HG03558 (cell line): ENCODE data around the gene MZT2B.
"Not testable (repeated sequence)": the region's sequence is repeated elsewhere in the genome, so short reads cannot be mapped to it uniquely, and the experiment has no call there.

Source experiments
- ATAC-seq: cut with Tn5 transposase; IDR thresholded peaks from one replicate; pipeline ENCODE4 v1.9.1; 2021; ENCODE audit warnings: moderate number of reproducible peaks; ENCODE audit not compliant: unreplicated experiment; ENCODE audit errors: extremely low read depth

The MZT2B gene, protein sequence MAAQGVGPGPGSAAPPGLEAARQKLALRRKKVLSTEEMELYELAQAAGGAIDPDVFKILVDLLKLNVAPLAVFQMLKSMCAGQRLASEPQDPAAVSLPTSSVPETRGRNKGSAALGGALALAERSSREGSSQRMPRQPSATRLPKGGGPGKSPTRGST

DNA sequence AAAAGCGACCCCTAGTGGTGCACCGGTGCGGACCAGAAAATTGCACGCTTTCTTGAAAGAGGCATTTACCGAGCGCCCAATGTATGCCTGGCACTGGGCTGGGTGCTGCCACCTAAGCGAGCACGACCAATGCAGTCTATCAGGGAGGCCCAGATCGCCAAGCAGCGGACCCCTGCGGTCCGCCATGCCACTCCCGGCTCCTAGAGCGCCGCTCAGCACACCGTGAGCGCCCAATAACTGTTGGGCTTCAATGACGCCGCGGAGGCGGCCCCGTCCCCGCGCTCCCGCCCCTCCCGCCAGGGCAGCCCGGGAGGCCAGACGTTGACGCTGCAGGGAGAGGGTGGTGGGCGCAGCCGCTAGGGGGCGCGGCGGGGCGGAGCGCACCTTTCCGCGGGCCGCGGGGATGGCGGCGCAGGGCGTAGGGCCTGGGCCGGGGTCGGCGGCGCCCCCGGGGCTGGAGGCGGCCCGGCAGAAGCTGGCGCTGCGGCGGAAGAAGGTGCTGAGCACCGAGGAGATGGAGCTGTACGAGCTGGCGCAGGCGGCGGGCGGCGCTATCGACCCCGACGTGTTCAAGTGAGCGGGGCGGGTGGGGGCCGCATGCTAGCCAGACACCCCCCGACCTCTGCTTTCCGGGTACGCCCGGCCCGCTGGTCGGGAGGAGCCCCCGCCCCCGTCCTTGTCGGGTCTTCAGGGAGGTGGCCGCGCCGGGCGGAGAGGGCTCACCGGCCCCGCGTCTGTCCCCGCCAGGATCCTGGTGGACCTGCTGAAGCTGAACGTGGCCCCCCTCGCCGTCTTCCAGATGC is at the start of gene MZT2B:
MZT2B (plus strand) TSS at position 383 of the 803 bp plus-strand sequence; CDS start at position 404, 21 bp downstream.
- peak; percentile 76 for ATAC-seq

DNA sequence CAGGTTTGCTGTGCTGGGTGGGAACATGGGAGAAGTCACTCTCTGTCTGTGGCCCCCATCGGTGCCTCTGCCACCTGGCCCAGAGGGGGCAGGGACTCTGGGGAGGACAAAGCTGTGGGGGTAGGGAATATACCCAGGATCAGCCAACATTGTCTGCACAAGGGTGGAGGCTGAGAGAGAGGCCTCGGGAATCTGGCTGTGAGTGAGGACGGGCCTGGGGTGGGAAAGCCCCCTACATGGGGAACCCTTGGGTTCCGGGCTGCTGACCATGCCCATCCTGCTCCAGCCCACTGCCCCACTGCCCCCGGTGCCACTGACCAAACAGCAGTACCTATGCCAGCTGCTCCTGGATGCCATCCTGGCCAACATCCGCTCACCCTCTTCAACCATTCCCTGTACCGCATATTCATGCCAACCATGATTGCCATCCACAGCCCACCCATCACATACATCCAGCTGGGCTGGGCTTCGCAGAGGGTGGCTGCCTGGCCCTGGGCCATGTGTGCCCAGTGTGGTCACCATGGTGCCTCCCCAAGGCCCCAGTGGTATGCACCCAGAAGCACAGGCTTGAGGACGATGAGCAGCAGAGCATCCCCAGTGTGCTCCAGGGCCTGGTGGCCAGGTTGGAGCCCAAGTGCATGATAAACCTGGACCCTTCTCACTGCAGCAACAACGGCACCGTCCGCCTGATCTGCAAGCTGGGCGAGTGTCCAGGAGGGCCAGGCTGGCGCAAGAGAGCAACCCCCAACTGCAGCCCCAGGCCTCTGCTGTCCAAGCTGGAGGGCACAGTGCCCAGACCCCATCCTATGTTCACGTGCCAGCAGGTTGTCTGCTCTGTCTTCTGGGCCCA is 46.1 kb upstream of the MZT2B start:
- no peak for ATAC-seq

DNA sequence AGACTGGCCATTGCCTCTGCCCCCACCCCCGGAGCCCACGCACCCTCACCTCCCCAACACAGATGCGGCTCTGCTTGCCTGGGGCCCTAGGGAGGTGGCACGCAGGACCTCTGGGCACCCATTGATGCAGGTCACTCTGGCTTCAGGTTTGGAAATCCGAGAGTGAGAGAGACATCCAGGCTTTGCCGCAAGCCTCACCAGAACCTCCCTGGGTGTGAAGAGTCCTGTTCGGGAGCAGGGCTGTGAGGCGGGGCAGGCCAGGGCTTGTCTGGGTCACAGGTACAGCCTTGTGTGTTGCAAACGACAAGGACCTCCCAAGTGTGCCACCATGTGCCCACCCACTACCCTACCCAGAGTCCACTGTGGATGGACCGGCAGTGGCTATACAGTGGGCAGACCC is 45.5 kb upstream of the MZT2B start:
- not testable (repeated sequence) for ATAC-seq

DNA sequence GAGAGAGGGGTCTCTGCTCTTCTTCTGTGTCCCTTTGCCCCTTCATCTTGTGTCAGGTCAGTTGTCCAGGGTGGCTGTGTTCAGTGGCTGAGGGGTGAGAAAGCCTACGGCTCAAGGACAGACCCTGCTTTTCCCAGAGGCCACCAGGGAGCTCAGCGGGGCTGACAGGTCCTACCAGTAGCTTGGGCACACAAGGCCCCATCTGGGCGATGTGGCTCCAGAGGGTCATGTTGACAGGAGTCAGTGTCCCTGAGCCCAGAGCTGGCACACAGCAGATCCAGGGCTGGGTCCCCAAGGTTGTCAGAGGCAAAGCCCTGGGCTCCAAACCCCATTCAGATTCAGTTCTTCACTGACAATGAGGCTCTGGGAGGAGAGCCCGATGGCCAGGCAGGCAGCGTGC is 44.9 kb upstream of the MZT2B start:
- not testable (repeated sequence) for ATAC-seq

DNA sequence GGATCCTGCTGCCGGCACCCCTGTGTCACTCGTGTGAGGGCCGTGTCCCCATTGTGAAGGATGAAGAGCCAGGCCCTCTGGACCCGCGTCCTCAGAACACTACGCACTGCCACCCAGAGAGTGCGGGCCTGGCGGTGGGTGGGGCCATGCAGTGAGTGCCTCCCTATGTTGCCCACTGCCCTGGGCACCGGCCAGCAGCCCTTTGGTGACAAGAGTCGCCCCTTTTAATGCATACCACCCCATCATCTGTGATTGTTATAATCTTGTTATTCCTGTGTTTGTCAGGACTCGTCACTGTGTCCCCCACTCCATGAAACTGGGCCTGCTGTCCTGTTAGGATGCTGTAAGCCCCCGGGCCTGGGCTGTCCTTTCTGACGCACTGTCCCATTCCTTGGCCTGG is 43.7 kb upstream of the MZT2B start:
- not testable (repeated sequence) for ATAC-seq

DNA sequence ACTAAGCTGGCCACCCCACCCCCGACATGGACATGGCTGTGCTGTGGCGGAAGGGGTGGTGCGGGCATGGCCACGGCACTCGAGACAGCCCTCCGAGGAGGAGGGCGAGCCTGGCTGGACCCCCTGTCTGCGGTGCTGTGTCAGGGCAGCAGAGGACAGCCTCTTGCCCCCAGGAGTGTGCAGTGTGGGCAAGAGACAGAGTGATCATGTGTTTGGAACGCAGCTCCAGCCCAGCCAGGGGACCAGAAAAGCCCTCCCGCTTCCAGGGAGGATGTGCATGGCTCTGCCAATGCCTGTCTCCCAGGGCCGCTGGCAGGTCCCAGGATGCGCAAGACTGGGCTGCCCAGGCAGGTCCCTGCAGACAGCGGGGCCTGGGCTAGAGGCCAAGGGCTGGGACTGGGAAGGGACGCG is 43.2 kb upstream of the MZT2B start:
- ATAC-seq, result not testable (repeated sequence)

DNA sequence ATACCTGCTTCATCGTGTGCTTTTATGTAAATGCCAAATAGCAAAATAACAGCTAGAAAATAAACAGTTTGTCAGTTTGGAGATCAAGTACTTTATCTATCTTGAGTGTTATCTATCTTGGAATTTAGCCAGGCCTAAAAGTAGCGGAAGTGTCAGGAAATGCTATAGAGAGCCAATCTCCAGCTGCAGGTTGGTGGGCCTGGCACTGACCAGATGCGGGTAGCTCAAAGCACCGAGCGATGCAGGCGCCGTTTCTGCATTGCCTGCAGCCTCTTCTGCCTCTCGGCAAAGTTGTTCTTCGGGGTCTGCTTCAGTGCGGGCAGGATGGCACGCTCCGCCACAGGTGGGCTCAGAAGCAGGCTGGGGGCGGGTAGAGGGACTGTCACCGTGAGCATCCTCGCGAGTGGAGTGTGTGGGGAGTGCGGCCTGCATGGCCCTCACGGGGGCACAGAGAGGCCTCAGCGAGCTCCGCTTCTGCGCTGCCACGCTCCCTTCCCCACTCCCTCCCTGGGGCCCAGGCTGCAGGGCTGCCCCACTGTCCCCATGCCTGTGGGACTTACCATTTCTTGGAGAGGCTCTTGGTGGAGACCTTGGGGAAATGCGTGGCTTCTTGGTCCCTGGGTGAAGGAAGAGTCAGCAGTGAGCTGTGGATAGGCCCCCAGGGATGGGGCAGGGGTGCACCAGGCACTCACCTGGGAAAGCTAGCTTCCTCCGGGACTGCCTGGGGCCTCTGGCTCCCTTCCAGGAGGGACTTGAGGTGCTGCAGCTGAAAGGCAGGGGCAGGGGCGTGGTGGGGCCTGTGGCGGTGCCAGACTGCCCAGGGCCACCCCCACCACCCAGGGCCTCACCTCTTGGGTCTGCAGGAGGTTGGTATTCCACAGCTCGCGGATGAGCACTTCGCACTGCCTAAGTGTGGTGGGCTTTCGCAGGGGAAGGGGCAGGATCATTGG is 42.5 kb upstream of the MZT2B start:
- not testable (repeated sequence) for ATAC-seq

DNA sequence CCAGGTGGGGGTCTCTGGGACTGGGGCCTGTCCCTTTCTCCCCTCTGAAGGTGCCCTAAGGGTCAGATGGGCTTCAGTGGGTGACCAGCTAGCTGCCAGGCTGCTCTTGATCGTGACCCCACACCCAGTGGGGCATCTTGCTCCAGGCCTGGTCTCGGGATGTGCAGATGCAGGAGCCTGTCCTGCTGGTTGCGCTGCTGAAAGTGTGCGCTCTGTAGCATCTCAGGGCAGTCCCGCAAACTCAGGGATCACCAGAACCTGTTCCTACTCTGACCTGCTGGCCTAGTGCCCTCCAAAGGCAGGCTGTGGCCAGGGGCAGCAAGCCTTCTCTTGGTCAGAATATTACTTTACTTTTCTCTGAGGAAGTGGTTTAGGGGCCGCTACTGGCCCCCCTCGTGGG is 41.5 kb upstream of the MZT2B start:
- not testable (repeated sequence) for ATAC-seq

DNA sequence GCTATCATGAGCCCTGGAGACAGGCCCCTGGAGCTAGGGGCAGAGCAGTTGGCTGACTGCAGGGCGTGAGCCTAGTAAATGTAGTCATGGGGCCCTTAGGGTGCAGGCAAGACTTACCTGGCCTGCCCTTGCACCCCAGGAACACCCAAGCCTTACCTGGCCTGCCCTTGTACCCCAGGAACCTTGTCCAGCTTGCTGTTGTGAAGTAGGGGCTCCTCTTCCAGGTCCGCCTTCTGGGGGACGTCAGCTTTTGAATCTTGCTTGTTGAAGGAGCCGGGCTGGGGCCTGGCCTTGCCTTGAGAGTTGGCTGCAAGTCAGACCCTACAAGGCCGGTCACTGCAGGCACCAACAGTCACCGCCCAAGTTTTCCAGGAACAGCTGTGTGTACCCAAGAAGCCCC is 41.1 kb upstream of the MZT2B start:
- ATAC-seq, result not testable (repeated sequence)

DNA sequence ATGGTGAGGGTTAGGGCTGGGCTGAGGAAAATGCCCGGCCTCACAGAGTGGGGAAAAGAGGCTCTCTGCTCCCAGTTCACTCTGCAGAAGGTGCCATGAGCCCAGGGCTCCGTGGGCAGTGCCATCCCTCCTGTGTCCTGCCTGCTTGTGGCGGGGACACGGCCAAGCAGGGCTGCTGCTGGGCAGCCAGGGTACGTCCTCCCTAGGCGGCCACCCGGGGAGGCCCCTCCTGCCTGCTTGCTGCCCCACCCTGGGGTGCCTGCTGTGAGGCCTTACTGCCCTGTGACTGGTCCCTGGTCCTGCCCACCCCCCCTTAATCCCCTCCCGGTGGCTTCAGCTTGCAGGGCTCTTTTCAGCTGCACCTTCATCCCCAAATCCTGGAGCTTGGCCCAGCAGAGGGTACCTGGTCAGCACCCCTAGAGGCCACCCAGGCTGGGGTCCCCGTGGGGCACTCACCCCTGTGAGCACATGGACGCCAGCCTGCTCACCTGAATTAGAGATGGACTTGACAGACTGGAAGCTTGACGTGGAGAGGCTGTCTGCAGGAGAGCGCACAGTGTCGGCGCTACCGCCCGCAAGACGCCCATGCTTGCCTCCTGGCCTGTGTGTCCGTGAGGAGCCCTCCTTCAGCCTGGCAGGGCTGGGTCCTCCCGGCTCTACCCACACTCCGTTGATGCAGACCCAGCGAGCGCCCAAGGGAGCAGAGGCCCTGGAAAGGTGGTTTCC is 40.3 kb upstream of the MZT2B start:
- ATAC-seq, result not testable (repeated sequence)

DNA sequence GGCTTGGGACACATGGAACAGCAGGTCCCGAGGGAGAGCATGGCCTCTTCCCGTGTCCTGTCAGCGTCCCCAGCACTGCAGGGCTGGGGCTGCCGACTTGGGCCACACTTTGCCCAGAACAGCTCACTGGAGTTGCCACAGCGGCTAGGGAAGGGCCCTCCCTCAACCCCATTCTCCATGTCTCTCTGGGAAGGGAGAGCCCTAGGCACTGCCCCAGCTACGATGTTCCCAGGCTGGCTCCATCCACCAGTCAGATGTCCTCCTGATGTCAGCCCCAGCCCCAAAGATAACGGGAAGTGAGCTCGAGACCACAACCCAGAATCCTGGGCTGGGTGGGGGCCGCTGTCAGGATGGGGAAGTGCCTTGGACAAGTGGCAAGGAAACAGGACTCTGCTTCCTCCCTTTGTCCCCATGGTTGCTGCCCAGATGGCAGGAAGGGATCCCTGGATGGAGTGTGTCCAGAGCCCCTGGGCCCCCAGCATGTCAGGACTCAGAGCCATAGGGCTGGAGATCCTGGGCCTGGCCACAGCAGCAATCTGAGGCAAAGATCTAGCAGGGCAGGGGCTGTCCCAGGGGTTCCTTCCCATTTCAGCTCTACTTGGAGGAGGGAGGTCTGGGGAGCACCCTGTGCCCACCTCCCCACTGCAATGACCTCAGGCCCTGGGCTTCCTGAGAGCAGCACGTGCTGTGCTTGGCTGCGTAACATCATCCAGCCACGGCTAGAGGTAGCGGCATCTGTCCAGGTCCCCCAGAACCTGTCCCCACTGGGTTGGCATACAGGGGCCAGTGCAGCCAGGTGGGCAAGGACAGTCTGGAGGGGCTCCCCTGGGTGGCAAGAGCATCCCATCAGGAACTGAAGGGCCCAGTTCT is 39.4 kb upstream of the MZT2B start:
- not testable (repeated sequence) for ATAC-seq

DNA sequence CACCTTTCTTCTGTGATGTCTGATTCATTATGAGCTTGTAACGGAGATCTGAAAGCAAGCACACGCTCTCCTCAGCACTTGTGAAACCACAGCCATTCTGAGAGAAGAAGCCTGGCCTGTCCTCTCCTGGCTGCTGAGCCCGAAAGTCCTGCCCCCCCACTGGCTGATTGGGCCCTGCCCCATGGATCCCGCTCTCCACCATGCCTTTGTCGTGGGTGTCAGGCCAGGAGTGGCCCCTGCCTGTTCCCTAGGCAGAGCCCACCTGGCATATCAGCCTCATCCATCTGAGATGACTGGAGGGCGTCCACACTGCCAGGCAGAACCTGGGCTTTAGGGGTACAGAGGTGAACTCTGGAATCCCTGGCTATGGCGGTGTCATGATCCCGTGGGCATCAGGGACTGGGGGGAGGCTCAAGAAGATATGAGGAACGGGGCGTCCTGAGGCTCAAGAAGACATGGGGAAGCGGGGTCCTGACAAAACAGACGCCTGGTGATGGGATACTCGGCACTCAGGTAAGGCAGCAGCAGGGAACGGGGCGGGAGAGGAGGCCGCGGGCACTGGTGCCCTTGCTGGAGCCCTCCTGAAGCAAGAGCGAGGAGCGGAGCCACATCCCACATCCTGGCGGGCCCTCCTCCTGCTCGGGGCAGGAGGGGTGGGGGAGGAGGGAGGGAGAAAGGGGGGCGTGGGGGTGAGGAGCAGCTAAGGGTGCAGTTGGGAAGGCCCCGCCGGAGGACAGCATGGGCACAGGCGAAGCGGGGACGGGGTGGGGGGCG is 38.6 kb upstream of the MZT2B start:
- ATAC-seq, result not testable (repeated sequence)

DNA sequence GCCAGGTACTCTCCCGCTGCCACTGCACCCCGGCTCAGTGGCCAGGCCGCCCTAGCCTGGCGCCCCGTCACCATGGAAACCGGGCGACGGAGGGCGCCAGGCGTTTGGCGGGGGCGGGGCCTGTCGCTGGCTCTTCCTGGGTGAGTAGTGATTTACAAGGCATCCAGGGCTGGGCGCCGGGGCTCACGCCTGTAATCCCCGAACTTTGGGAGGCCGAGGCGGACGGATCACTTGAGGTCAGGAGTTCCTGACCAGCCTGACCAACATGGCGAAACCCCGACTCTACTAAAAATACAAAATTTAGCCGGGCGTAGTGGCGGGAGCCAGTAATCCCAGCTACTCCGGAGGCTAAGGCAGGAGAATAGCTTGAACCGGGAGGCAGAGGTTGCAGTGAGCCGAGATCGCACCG is 37.1 kb upstream of the MZT2B start, which contains the start of gene CCDC74B:
CCDC74B (minus strand) TSS at position 107 of the 409 bp plus-strand sequence. CDS start 116 bp downstream, outside the sequence.
- ATAC-seq, result not testable (repeated sequence)

DNA sequence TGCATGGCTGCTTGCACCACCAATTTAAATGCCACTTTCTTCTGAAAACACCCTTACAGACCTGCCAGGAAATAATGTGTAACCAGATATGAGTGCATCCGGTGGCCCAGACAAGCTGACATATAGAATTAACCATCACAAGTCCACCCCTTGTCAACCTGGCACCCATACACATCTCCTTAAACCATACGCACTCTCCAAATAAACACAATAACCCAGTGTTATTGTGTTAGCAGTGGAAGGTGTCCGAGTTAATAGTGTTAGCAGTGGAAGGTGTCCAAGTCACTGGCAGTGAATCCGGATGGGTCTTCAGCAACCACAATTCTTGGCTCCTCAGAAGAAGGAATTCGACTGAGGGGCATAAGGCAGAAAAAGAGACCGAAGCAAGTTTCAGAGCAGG is 33.5 kb upstream of the MZT2B start:
- ATAC-seq, result not testable (repeated sequence)

DNA sequence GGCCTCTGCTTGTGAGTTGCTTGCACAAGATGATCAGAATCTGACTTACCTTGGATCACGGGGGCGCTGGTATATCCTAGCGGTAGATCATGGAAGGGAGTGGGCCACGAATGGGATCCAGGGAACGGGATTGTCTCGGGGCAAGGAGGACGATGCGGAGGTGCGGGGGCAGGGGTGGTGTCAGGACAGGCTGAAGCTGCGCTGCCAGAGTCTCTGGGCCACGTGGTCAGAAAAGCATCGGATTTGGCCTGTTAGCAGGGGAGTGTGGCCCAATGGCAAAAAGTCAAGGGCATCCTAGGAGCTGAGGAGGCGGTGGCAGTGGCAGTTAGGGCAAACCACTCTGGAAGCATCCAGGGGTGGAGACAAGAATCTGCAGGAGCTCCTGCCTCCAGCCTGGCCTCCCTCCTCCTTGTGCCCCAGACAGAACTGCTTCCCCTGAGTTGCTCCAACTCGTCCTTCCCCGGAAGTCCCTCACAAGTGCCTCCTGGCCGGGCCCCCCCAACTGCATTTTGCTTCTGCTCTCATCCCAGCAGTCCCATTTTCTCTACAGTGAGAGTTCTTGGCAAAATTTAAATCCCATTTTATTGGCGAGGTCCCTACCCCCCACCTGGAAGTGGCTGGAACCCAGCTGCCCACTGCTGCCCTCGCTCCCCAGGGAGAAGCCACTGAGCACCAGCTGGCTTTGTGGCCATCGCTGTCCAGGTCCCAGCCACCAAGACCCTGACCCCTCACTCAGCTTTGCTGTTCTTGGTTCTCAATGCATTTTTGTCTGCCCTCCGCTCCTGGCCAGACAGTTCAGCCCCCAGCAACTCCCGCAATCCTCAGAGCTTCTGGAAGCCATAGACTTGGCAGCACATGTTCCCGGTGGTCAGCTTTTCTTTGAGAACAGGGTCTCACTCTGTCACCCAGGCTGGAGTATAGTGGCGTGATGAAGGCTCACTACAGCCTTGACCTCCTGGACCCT is 31.6 kb upstream of the MZT2B start:
- no peak for ATAC-seq

DNA sequence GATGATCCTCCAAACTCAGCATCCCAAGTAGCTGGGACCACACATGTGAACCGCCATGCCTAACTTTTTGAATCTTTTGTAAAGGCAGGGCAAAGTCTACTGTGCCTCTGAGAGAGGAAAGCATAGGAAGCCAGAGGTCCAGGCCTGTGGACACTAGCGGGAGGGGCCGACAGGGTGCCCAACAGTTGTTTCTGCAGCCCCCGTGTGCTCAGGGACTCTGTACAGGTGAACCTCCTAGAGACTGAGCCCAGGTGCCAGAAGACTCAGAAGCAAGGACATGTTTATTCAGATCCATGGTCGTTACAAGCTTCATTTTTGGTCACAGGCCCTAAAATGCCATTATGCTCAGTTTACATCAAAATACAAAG is 30.9 kb upstream of the MZT2B start:
- not testable (repeated sequence) for ATAC-seq
